H9 (cell line): ENCODE results near the gene ANKS1B. TPM values are rescaled to one million over a fixed set of nuclear protein-coding genes. Genes with fewer than 3 reads are reported as not detected.

ENCODE experiments used
- DNase-seq: peaks from one replicate; pipeline ENCODE4 v3.0.0-alpha.2; 2017
- H2AFZ ChIP-seq: one replicate; pipeline ENCODE4 v1.6.1; 2013; ENCODE audit warnings: mild to moderate bottlenecking, low read length, control low read depth, moderate library complexity
- H2AK5ac ChIP-seq: 2 replicates; pipeline ENCODE4 v1.6.1; 2013; ENCODE audit warnings: low read length, control low read depth, mixed read lengths; ENCODE audit not compliant: insufficient read length
- H2BK120ac ChIP-seq: one replicate; pipeline ENCODE4 v1.6.1; 2013; ENCODE audit warnings: low read depth, mild to moderate bottlenecking, low read length, control low read depth, inconsistent platforms; ENCODE audit not compliant: poor library complexity, severe bottlenecking
- H2BK12ac ChIP-seq: 2 replicates; pipeline ENCODE4 v1.6.1; 2013; ENCODE audit warnings: low read length, control low read depth, mixed read lengths, low read depth; ENCODE audit not compliant: insufficient read length
- H2BK15ac ChIP-seq: 2 replicates; pipeline ENCODE4 v1.6.1; 2013; ENCODE audit warnings: low read depth, low read length, control low read depth
- H2BK20ac ChIP-seq: one replicate; pipeline ENCODE4 v1.6.1; 2013; ENCODE audit warnings: low read depth, mild to moderate bottlenecking, low read length, control low read depth, inconsistent platforms; ENCODE audit not compliant: poor library complexity, severe bottlenecking
- H2BK5ac ChIP-seq: 2 replicates; pipeline ENCODE4 v1.6.1; 2013; ENCODE audit warnings: low read length, control low read depth, mixed read lengths; ENCODE audit not compliant: insufficient read length
- H3K14ac ChIP-seq: 2 replicates; pipeline ENCODE4 v1.6.1; 2013; ENCODE audit warnings: low read length, control low read depth; ENCODE audit not compliant: insufficient read depth
- H3K18ac ChIP-seq: 2 replicates; pipeline ENCODE4 v1.6.1; 2013; ENCODE audit warnings: low read depth, mild to moderate bottlenecking, mixed read lengths, low read length, control low read depth; ENCODE audit not compliant: insufficient read length
- H3K23ac ChIP-seq: 2 replicates; pipeline ENCODE4 v1.6.1; 2013; ENCODE audit warnings: low read length, control low read depth, mixed read lengths, low read depth; ENCODE audit not compliant: insufficient read length
- H3K23me2 ChIP-seq: 2 replicates; pipeline ENCODE4 v1.6.1; 2013; ENCODE audit warnings: low read depth, mild to moderate bottlenecking, mixed read lengths, low read length, control low read depth; ENCODE audit not compliant: insufficient read length, poor library complexity, severe bottlenecking
- H3K27ac ChIP-seq: 2 replicates; pipeline ENCODE4 v1.5.1; 2013; ENCODE audit warnings: low read length, control low read depth, mixed read lengths, low read depth; ENCODE audit not compliant: insufficient read length
- H3K27me3 ChIP-seq: 2 replicates; pipeline ENCODE4 v1.6.1; 2013; ENCODE audit warnings: low read length, control low read depth, inconsistent platforms; ENCODE audit not compliant: insufficient read depth
- H3K4ac ChIP-seq: 2 replicates; pipeline ENCODE4 v1.6.1; 2013; ENCODE audit warnings: low read depth, mild to moderate bottlenecking, control low read depth, inconsistent platforms, low read length, moderate library complexity
- H3K4me1 ChIP-seq: 2 replicates; pipeline ENCODE4 v1.6.1; 2013; ENCODE audit warnings: low read length, control low read depth, inconsistent platforms; ENCODE audit not compliant: insufficient read depth
- H3K4me2 ChIP-seq: 2 replicates; pipeline ENCODE4 v1.6.1; 2013; ENCODE audit warnings: low read length, control low read depth, mixed read lengths; ENCODE audit not compliant: insufficient read length, insufficient read depth
- H3K56ac ChIP-seq: 2 replicates; pipeline ENCODE4 v1.6.1; 2013; ENCODE audit warnings: low read depth, mild to moderate bottlenecking, mixed read lengths, low read length, control low read depth; ENCODE audit not compliant: insufficient read length
- H3K79me1 ChIP-seq: 2 replicates; pipeline ENCODE4 v1.6.1; 2013; ENCODE audit warnings: low read depth, mild to moderate bottlenecking, moderate library complexity, low read length, control low read depth, inconsistent platforms; ENCODE audit not compliant: insufficient read depth, poor library complexity, severe bottlenecking
- H3K79me2 ChIP-seq: 2 replicates; pipeline ENCODE4 v1.6.1; 2013; ENCODE audit warnings: low read length, control low read depth, inconsistent platforms; ENCODE audit not compliant: insufficient read depth
- H3K9ac ChIP-seq: 2 replicates; pipeline ENCODE4 v1.6.1; 2013; ENCODE audit warnings: low read length, control low read depth, mixed read lengths; ENCODE audit not compliant: insufficient read length; ENCODE audit errors: extremely low read depth
- H3K9me3 ChIP-seq: one replicate; pipeline ENCODE4 v1.6.1; 2013; ENCODE audit warnings: low read depth, low read length, inconsistent platforms; ENCODE audit not compliant: control insufficient read depth
- H3T11ph ChIP-seq: one replicate; pipeline ENCODE4 v1.6.1; 2013; ENCODE audit warnings: mild to moderate bottlenecking, low read length, control low read depth, inconsistent platforms
- H4K20me1 ChIP-seq: one replicate; pipeline ENCODE4 v1.6.1; 2013; ENCODE audit not compliant: control insufficient read depth, insufficient read length, insufficient read depth
- H4K5ac ChIP-seq: 2 replicates; pipeline ENCODE4 v1.6.1; 2013; ENCODE audit warnings: low read depth, mild to moderate bottlenecking, mixed read lengths, low read length, control low read depth; ENCODE audit not compliant: insufficient read length
- H4K8ac ChIP-seq: replicated peaks from 2 replicates; pipeline ENCODE4 v1.6.1; 2013; ENCODE audit warnings: low read length, control low read depth, mixed read lengths, low read depth; ENCODE audit not compliant: insufficient read length
- H4K91ac ChIP-seq: 2 replicates; pipeline ENCODE4 v1.6.1; 2013; ENCODE audit warnings: low read depth, mild to moderate bottlenecking, moderate library complexity, mixed read lengths, low read length, control low read depth; ENCODE audit not compliant: insufficient read length
- H3K27ac Mint-ChIP-seq, 3 experiments: 2 replicates in 2 of 3; 3 replicates in 1 of 3; pipeline ENCODE4 v1.8.0; 2020 to 2021; ENCODE audit warnings: mixed read lengths in 3 of 3, mild to moderate bottlenecking in 1 of 3, moderate library complexity in 1 of 3
- H3K27me3 Mint-ChIP-seq: 2 replicates; pipeline ENCODE4 v1.8.0; 2021; ENCODE audit warnings: low read depth, mild to moderate bottlenecking, moderate library complexity, mixed read lengths
- H3K36me3 Mint-ChIP-seq, 3 experiments: 2 replicates in 2 of 3; 3 replicates in 1 of 3; pipeline ENCODE4 v1.8.0; 2020 to 2021; ENCODE audit warnings: low read depth in 3 of 3, mixed read lengths in 3 of 3; ENCODE audit not compliant: insufficient read depth in 1 of 3
- H3K4me1 Mint-ChIP-seq, 2 experiments: 2 replicates each; pipeline ENCODE4 v1.8.0; 2020; ENCODE audit warnings: mixed read lengths in 2 of 2
- H3K4me3 Mint-ChIP-seq, 2 experiments: 2 replicates in 1 of 2; 3 replicates in 1 of 2; pipeline ENCODE4 v1.8.0; 2020 to 2021; ENCODE audit warnings: mild to moderate bottlenecking in 2 of 2, mixed read lengths in 2 of 2, moderate library complexity in 1 of 2
- H3K9me3 Mint-ChIP-seq, 2 experiments: 2 replicates in 1 of 2; 3 replicates in 1 of 2; pipeline ENCODE4 v1.8.0; 2020; ENCODE audit warnings: mild to moderate bottlenecking in 2 of 2, mixed read lengths in 2 of 2, moderate library complexity in 1 of 2
- CTCF ChIP-seq: fragments of 200-600 bp; sonication (generic); conservative IDR thresholded peaks from 3 replicates; pipeline ENCODE4 v1.8.0; 2021; ENCODE audit warnings: antibody characterized with exemption, mild to moderate bottlenecking
- WGBS: extraction: QIAGEN DNeasy Blood & Tissue Kit; methylation state at CpG from one replicate; pipeline ENCODE4 v1.1.7; 2013; ENCODE audit warnings: missing lambda C conversion rate, low lambda C conversion rate, mixed read lengths; ENCODE audit not compliant: insufficient read length; ENCODE audit errors: extremely low coverage; 5-methylcytosine and 5-hydroxymethylcytosine counted together
- total RNA-seq: library from RNA; stranded (reverse); gene quantifications from 2 replicates; pipeline ENCODE4 v1.2.1, GENCODE V29; 2021

The ANKS1B gene
- total RNA-seq, 1 experiment from 2014 or later: 4.1 TPM

DNA sequence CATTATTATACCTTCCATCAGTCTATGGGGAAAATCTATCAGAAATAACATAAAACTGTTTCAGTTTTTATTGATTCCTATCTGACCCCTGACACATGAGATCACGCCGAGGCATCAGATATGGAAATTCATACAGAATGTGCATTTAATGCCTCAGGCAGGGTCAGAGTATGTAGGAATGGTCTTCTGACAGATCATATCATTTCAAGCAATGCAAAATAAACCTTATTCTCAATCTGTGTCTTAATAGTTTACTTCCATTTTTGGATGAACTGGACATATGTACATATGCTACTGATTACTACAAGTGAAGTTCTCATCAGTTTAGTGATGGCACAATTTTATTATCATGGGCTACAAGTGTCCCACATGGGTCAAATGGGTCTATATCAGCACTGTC lies 150.0 kb downstream of the ANKS1B start:
- no peaks in the 10 kb centered on the region for H3K27me3 Mint-ChIP-seq
- Histone ChIP-seq H2BK15ac (no peak overlapping the region), H3K23ac (no peak overlapping the region), H3K27me3 (no peaks in the 10 kb centered on the region), H3T11ph (no peak overlapping the region), H2BK20ac (no peak overlapping the region), H3K14ac (no peak overlapping the region), H3K27ac (no peak overlapping the region), H3K9ac (no peak overlapping the region), H3K4ac (no peak overlapping the region), H3K4me1 (no peaks in the 10 kb centered on the region), H3K4me2 (no peak overlapping the region), H4K5ac (no peak overlapping the region), H3K79me2 (no peaks in the 10 kb centered on the region), H2BK5ac (no peak overlapping the region), H3K18ac (no peak overlapping the region), H2BK120ac (no peak overlapping the region), H3K56ac (no peak overlapping the region), H4K91ac (no peak overlapping the region), H2AFZ (no peak overlapping the region), H2BK12ac (no peak overlapping the region), H2AK5ac (no peak overlapping the region), H3K23me2 (no peaks in the 10 kb centered on the region), H3K9me3 (no peaks in the 10 kb centered on the region), H4K8ac (no peak overlapping the region), H3K79me1 (no peaks in the 10 kb centered on the region), H4K20me1 (no peaks in the 10 kb centered on the region)
- WGBS: no CpG with 5 or more reads among the region's 2 CpGs
- no peak for DNase-seq
- TF ChIP-seq CTCF: no peak
- H3K4me1 Mint-ChIP-seq: peaks cover 4 to 11% of the 10 kb centered on the region in 2 experiments; a peak in 3 of 4 replicates
- no peaks in the 10 kb centered on the region for H3K36me3 Mint-ChIP-seq
- H3K4me3 Mint-ChIP-seq: no peak overlapping the region
- no peaks in the 10 kb centered on the region for H3K9me3 Mint-ChIP-seq
- peak overlapping the region in 1 of 3 experiments; percentile 83; a peak in 1 of 7 replicates for H3K27ac Mint-ChIP-seq
